ENCODE data around the gene SIRPD. TPM values are rescaled to one million over a fixed set of nuclear protein-coding genes. Genes with fewer than 3 reads are reported as not detected.

The SIRPD gene
- total RNA-seq = not detected in 2 replicates

DNA sequence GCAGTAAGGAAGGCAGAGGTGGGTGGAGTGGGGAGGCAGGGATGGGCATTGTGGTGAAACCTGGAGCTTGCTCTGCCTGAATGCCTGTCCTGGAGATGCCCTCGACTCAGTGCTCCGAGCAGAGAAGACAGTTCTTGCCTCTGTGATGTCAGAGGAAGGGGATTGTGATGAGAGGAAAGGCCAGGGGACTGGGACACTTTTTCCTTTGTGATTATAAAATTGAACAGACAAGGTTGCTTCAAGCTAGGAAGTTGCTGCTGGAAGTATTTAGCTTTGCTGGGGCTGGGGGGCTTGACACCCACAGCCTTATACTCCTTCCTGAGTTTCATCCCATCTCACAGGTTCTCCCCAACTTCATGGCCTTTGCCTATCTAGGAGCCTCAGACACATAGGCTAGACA is at the start of gene SIRPD:
Gene SIRPD (minus strand): TSS at position 101 of the 400 bp plus-strand sequence. CDS start 52 bp downstream, at position 49.

DNA sequence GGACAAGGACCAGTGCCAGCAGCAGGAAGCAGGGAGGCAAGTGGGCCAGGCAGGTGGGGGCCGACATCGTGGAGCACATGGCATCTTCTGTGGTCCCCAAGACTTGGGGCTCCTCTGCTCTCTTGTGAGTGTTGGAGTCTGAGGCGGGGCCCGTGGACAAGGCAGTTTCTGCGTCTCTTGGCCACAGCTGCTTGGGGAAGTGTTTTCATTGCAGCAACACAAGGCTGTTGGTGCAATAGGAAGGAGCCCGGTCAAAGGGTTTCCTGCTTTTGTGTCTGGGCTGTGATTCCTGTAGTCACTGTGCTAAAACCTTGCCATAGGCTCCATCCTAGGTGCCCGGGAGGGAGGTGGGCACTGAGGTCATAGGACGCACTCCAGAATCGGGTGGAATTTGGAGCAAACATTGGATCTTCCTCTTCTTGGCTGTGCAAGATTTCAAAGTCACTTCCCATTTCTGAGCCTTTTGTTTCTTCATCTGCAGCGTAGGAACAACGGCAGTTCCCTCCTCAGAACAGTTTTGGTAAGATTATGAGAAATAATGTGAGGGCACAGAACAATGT is 66.1 kb downstream of the SIRPD start, which contains the start of gene SIRPB2:
Gene SIRPB2 (minus strand): TSS at position 140 of the 560 bp plus-strand sequence. CDS start 61 bp downstream, at position 79.

Other genes starting within 250 kb of the SIRPD start
- gene SDCBP2, start 228.6 kb downstream of the SIRPD start, total RNA-seq = 2.6 and 6.0 TPM in 2 replicates
- gene FKBP1A, start 164.7 kb downstream of the SIRPD start, total RNA-seq = 181 and 491 TPM in 2 replicates
- gene NSFL1C, start 90.9 kb downstream of the SIRPD start, total RNA-seq = 19.3 and 36.1 TPM in 2 replicates
- gene SIRPB2, start 66.3 kb downstream of the SIRPD start, total RNA-seq = 1.3 and 2.8 TPM in 2 replicates
- gene SIRPB1, start 62.3 kb upstream of the SIRPD start, total RNA-seq = 0.16 and 3.3 TPM in 2 replicates
- not detected in 2 replicates for gene SIRPG, start 100.1 kb upstream of the SIRPD start, total RNA-seq

Measured in bladder microvascular endothelial cell (primary cell).